Right lobe of liver (tissue), 6 donors: ENCODE results near the gene SLC16A10. TPM values are rescaled to one million over a fixed set of nuclear protein-coding genes. Genes with fewer than 3 reads are reported as not detected.

ENCODE experiments used
- ATAC-seq, 4 donors: fragments of 200-7000 bp; cut with Tn5 transposase; one replicate each; pipeline ENCODE4 v1.9.1; 2020; ENCODE audit warnings: mild to moderate bottlenecking in 4 of 4, moderate library complexity in 4 of 4
- DNase-seq, 3 donors: peaks; one replicate each; pipeline ENCODE4 v3.0.0-alpha.2; 2020
- H3K27ac ChIP-seq, 3 donors: fragments of 200-600 bp; one replicate each; pipeline ENCODE4 v1.8.0; 2022
- H3K27me3 ChIP-seq, 2 donors: fragments of 200-600 bp; one replicate each; pipeline ENCODE4 v1.8.0; 2022
- H3K36me3 ChIP-seq, 4 donors: fragments of 200-600 bp; sonication (generic) in 1 of 4; one replicate each; pipeline versions ENCODE4 v1.5.1 to v1.8.0; 2017 to 2022; ENCODE audit warnings: control low read depth in 1 of 4
- H3K4me1 ChIP-seq, 4 donors: fragments of 200-600 bp; sonication (generic) in 1 of 4; one replicate each; pipeline versions ENCODE4 v1.5.1 to v1.8.0; 2017 to 2022; ENCODE audit warnings: control low read depth in 1 of 4
- H3K4me3 ChIP-seq, 3 donors: fragments of 200-600 bp; one replicate each; pipeline ENCODE4 v1.8.0; 2022
- H3K9me3 ChIP-seq, 4 donors: fragments of 200-600 bp; sonication (generic) in 1 of 4; one replicate each; pipeline versions ENCODE4 v1.5.1 to v1.8.0; 2017 to 2022; ENCODE audit warnings: control low read depth in 1 of 4
- POLR2A ChIP-seq: fragments of 450-650 bp; IDR thresholded peaks from one replicate; pipeline ENCODE4 v1.6.1; 2017; ENCODE audit warnings: antibody characterized with exemption, mild to moderate bottlenecking
- WGBS: methylation state at CpG from one replicate; pipeline ENCODE4 v1.1.6; 2018; ENCODE audit warnings: low coverage, low lambda C conversion rate; ENCODE audit not compliant: insufficient coverage; ENCODE audit errors: missing lambda C conversion rate; 5-methylcytosine and 5-hydroxymethylcytosine counted together
- intact Hi-C, 2 donors: fragments of 100-400 bp; cut with DNase I; formaldehyde crosslinking; loops; one replicate each; pipeline versions ENCODE4 v1.11.2 to v1.14.1; 2022
- total RNA-seq, 6 experiments: library from RNA; depleted of rRNA in 2 of 6; stranded (reverse); fragments of >200 nt in 2 of 6; fragmentation: NEBNext Ultra II Directional in 3 of 6; extraction: Animal tissue kit (Norgen Biotek cat#: 25700) in 3 of 6; gene quantifications; one replicate each; pipeline versions ENCODE4 v1.1.0 to v1.2.4, GENCODE V29; 2016 to 2023
- TF ChIP-seq, protein P1 (sequence below), 4 donors: fragments of 200-600 bp in 3 of 4; fragments of 450-650 bp in 1 of 4; IDR thresholded peaks; one replicate each; pipeline versions ENCODE4 v1.5.1 to v1.8.0; 2016 to 2022; ENCODE audit warnings: antibody characterized with exemption in 4 of 4, mild to moderate bottlenecking in 2 of 4
- donor health status: DM: no; HTN: yes; CAD: no.
- donor health status: DM: no; HTN: no; CAD: no.
- donor health status: DM: no; HTN: no; CAD: no.
- donor health status: DM: no; HTN: yes; CAD: no.
- donor health status: DM: no; HTN: yes; CAD: no.

The SLC16A10 gene
- total RNA-seq, 6 experiments from 2014 or later: 2.9 to 15.8 (median 6.6) TPM

DNA sequence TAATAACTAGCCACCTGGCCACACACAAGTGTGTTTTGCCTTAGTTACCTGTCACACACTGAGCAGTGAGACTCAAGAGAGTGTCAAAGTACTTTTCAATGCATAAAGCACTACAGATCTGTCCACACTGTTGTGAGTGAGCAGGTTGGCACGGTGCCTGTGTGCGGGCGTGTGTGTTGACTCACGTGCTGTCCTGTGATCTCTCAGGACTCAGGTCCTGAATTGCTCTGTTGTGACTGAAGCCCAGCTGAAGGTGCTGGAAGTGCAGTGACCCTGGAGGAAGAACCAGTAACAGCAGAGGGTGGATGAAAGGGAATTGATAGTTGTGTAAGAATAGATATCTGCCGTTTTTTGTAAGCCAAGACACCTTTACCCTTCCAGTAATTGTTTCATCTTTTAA lies 18.3 kb downstream of the SLC16A10 start:
- Histone ChIP-seq H3K9me3 (no peaks in the 10 kb centered on the region), H3K36me3 (no peaks in the 10 kb centered on the region), H3K27me3 (no peaks in the 10 kb centered on the region), H3K4me3 (no peak overlapping the region), H3K4me1 (peaks cover 0 to 11% (median 0%) of the 10 kb centered on the region in 4 donors), H3K27ac (peak overlapping the region in 2 of 3 donors; percentile 18 to 31)
- ATAC-seq (peak; percentile 95 to 97 (median 95)), DNase-seq (peak; percentile 84 to 96 (median 94))
- intact Hi-C loops: no loop called here
- WGBS: 30% methylated on average over 5 of the region's 5 CpGs
- TF ChIP-seq POLR2A: no peak
- TF ChIP-seq, protein P1, sequence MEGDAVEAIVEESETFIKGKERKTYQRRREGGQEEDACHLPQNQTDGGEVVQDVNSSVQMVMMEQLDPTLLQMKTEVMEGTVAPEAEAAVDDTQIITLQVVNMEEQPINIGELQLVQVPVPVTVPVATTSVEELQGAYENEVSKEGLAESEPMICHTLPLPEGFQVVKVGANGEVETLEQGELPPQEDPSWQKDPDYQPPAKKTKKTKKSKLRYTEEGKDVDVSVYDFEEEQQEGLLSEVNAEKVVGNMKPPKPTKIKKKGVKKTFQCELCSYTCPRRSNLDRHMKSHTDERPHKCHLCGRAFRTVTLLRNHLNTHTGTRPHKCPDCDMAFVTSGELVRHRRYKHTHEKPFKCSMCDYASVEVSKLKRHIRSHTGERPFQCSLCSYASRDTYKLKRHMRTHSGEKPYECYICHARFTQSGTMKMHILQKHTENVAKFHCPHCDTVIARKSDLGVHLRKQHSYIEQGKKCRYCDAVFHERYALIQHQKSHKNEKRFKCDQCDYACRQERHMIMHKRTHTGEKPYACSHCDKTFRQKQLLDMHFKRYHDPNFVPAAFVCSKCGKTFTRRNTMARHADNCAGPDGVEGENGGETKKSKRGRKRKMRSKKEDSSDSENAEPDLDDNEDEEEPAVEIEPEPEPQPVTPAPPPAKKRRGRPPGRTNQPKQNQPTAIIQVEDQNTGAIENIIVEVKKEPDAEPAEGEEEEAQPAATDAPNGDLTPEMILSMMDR (IDR thresholded peaks at IDR 0.05): peak in 1 of 4 donors; percentile 15

DNA sequence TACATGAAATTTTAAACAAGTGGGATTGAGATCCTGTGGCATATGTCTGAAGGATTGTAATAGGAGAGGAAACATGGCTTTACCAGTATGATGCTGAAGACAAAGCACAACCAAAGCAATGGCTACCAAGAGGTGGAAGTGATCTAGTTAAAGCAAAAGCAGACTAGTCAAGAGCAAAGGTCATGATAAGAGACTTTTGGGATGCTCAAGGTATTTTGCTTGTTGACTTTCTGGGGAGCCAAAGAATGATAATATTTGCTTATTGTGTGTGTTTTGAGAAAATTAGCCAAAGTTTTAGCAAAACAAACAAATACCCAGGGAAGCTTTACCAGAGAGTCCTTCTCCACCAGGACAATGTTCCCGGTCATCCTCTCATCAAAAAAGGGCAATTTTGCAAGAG lies 20.3 kb downstream of the SLC16A10 start:
- peaks cover 0 to 11% (median 0%) of the 10 kb centered on the region in 4 donors for H3K4me1 ChIP-seq
- ATAC-seq (peak in 1 of 4 donors; percentile 27), DNase-seq (no peak)
- no peak overlapping the region for H3K4me3 ChIP-seq
- WGBS: 33% methylated on average over 1 of the region's 1 CpG
- no peaks in the 10 kb centered on the region for H3K36me3 ChIP-seq
- H3K27ac ChIP-seq: no peak overlapping the region
- no peaks in the 10 kb centered on the region for H3K27me3 ChIP-seq
- H3K9me3 ChIP-seq: no peaks in the 10 kb centered on the region
- intact Hi-C loops: no loop called here
- TF ChIP-seq POLR2A: no peak
- TF ChIP-seq, protein P1 (IDR thresholded peaks at IDR 0.05): no peak

DNA sequence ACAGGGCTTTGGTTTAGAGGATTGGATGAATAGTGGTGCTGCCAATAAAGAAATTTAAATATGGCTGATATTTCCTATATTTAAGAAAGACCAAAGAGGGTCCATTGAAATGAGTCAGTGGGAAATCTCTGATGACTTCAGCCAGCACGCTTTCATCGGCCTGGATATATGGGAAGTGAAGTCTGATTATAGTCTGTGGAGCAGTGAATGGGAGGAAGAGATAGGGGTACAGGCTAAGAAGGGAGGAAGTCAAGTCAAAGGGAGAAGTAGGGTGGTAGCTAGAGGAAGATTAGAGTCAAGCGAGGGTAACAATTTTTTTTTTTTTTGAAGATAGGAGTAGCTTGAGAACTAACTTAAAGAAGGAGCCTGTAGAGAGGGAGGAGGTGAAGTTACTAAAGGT lies 22.7 kb downstream of the SLC16A10 start:
- no peak for DNase-seq
- TF ChIP-seq, protein P1 (IDR thresholded peaks at IDR 0.05): no peak
- TF ChIP-seq POLR2A: no peak
- Histone ChIP-seq H3K4me3 (no peak overlapping the region), H3K4me1 (peaks cover 0 to 18% (median 0%) of the 10 kb centered on the region in 4 donors), H3K36me3 (no peaks in the 10 kb centered on the region), H3K27ac (no peak overlapping the region), H3K9me3 (no peaks in the 10 kb centered on the region), H3K27me3 (no peaks in the 10 kb centered on the region)
- ATAC-seq: peak in 2 of 4 donors; percentile 20 to 45
- intact Hi-C loops: no loop called here
- 58% methylated on average over 3 of the region's 3 CpGs for WGBS

DNA sequence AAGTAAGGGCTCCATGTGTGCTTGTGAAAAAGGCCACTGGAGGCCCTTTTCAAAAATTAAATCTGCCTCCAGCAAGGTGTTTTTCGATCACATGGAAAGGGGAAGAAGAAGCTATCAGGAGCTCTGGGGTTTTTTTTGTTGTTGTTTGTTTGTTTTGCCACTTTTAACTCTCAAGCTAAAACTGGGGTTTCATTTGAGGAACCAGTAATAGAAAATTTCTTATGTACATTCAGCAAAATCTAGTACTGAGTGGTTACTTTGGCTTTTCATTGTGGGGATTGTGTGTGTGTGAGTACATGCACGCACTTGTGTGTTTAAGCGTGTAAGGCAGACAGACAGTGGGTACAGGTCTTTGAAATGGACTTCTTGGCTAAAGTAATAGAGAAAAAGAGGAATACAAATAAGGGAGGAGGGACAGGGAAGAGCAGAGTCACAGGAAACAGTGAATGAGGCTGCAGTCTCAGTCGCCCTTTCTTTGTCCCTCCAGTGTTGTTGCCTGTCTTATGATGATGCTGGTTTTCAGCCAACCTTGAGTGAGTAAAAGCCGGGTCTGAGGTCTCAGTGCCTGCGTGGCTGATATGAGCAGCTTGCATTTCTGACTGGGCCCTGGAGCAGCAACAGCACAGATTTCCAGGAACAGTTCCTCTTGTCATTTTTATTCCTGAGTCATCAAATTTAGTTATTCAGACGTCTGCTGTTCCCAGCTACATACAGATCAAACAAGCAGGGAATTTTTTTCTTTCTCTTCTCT lies 26.2 kb downstream of the SLC16A10 start:
- ATAC-seq (peak; percentile 63 to 95 (median 86)), DNase-seq (peak in 1 of 3 donors; percentile 33)
- Histone ChIP-seq H3K4me3 (no peak overlapping the region), H3K36me3 (no peaks in the 10 kb centered on the region), H3K27ac (peak overlapping the region in 2 of 3 donors; percentile 14 to 34), H3K9me3 (no peaks in the 10 kb centered on the region), H3K27me3 (no peaks in the 10 kb centered on the region), H3K4me1 (peaks cover 0 to 6% (median 0%) of the 10 kb centered on the region in 4 donors)
- intact Hi-C loops: no loop called here
- peak; percentile 10 for TF ChIP-seq POLR2A
- TF ChIP-seq, protein P1 (IDR thresholded peaks at IDR 0.05): no peak
- WGBS: 46% methylated on average over 7 of the region's 7 CpGs
